GM12878 (cell line): ENCODE data around the gene KIF15. TPM values are rescaled to one million over a fixed set of nuclear protein-coding genes. Genes with fewer than 3 reads are reported as not detected.

Source experiments
- BMI1 ChIP-seq: fragments of 450-650 bp; IDR thresholded peaks from 2 replicates; pipeline ENCODE4 v1.6.1; 2016; ENCODE audit warnings: mild to moderate bottlenecking, moderate library complexity, borderline replicate concordance
- MTA3 ChIP-seq: IDR thresholded peaks from 2 replicates; pipeline ENCODE4 v1.6.1; 2012; ENCODE audit warnings: low read length, inconsistent platforms, borderline replicate concordance
- NR2F1 ChIP-seq: fragments of 450-650 bp; conservative IDR thresholded peaks from 2 replicates; pipeline ENCODE4 v1.6.1; 2017; ENCODE audit warnings: mild to moderate bottlenecking
- NRF1 ChIP-seq: conservative IDR thresholded peaks from 2 replicates; pipeline ENCODE4 v1.6.1; 2011; ENCODE audit warnings: mild to moderate bottlenecking, low read depth, low read length, improper control_type of control experiment
- SMAD1 ChIP-seq: fragments of 450-650 bp; IDR thresholded peaks from 2 replicates; pipeline ENCODE4 v1.6.1; 2018; ENCODE audit warnings: mild to moderate bottlenecking, low read depth; ENCODE audit not compliant: partially characterized antibody
- SREBF1 ChIP-seq: IDR thresholded peaks from 2 replicates; pipeline ENCODE4 v1.6.1; 2012; ENCODE audit warnings: mild to moderate bottlenecking, low read length
- TARDBP ChIP-seq: IDR thresholded peaks from 2 replicates; pipeline ENCODE4 v1.6.1; 2016; ENCODE audit warnings: borderline replicate concordance
- ZNF217 ChIP-seq: fragments of 450-650 bp; IDR thresholded peaks from 2 replicates; pipeline ENCODE4 v1.6.1; 2017; ENCODE audit warnings: antibody characterized with exemption, mild to moderate bottlenecking
- ZZZ3 ChIP-seq: IDR thresholded peaks from 2 replicates; pipeline ENCODE4 v1.6.1; 2011; ENCODE audit warnings: low read depth; ENCODE audit not compliant: control insufficient read depth, insufficient read length
- polyA plus RNA-seq, 11 experiments: library from polyadenylated mRNA; depleted of rRNA in 4 of 11; unstranded in 6 of 11; stranded (reverse) in 5 of 11; fragments of >200 nt; fragmentation: Nextera tagmentation in 4 of 11; fragmentation: Illumina TruSeq in 1 of 11; extraction: Ambion mirVana in 4 of 11; extraction: Trizol in 1 of 11; gene quantifications; 1 replicate in 1 of 11; 2 replicates in 10 of 11; pipeline versions ENCODE4 v1.2.1 to v1.2.3, GENCODE V29; 2011 to 2016; ENCODE audit warnings: inconsistent platforms in 2 of 11, missing spikeins in 2 of 11, low read depth in 1 of 11
- total RNA-seq, 4 experiments: library from RNA; depleted of rRNA in 3 of 4; stranded (reverse); fragments of >200 nt in 3 of 4; fragmentation: Illumina TruSeq in 1 of 4; extraction: Trizol in 1 of 4; gene quantifications; 2 replicates each; pipeline versions ENCODE4 v1.2.1 to v1.2.3, GENCODE V29; 2013 to 2021
- TF ChIP-seq, protein P1 (sequence below): IDR thresholded peaks from 2 replicates; pipeline ENCODE4 v1.6.1; 2011; ENCODE audit warnings: low read depth, mild to moderate bottlenecking, low read length, moderate library complexity, borderline replicate concordance; ENCODE audit errors: extremely low read depth
- TF ChIP-seq, protein P2 (sequence below): fragments of 450-650 bp; IDR thresholded peaks from 2 replicates; pipeline ENCODE4 v1.6.1; 2017; ENCODE audit warnings: mild to moderate bottlenecking, moderate library complexity
- TF ChIP-seq, protein P3 (sequence below): fragments of 450-650 bp; IDR thresholded peaks from 2 replicates; pipeline ENCODE4 v1.6.1; 2018; ENCODE audit warnings: borderline replicate concordance, mild to moderate bottlenecking; ENCODE audit not compliant: partially characterized antibody
- TF ChIP-seq, protein P4 (sequence below): fragments of 450-650 bp; IDR thresholded peaks from 2 replicates; pipeline ENCODE4 v1.6.1; 2016; ENCODE audit warnings: mild to moderate bottlenecking
- TF ChIP-seq, protein P5 (sequence below): fragments of 450-650 bp; IDR thresholded peaks from 2 replicates; pipeline ENCODE4 v1.6.1; 2017; ENCODE audit warnings: antibody characterized with exemption, mild to moderate bottlenecking, moderate library complexity
- TF ChIP-seq, protein P6 (sequence below): IDR thresholded peaks from 2 replicates; pipeline ENCODE4 v1.6.1; 2012; ENCODE audit warnings: mild to moderate bottlenecking, low read depth, low read length

Gene KIF15
- total and polyA plus RNA-seq, 10 of the 15 experiments (the other 5 are each of a cell fraction or from before 2014, with no cell fraction given) = 12.3 to 51.8 (median 26.0) TPM

DNA sequence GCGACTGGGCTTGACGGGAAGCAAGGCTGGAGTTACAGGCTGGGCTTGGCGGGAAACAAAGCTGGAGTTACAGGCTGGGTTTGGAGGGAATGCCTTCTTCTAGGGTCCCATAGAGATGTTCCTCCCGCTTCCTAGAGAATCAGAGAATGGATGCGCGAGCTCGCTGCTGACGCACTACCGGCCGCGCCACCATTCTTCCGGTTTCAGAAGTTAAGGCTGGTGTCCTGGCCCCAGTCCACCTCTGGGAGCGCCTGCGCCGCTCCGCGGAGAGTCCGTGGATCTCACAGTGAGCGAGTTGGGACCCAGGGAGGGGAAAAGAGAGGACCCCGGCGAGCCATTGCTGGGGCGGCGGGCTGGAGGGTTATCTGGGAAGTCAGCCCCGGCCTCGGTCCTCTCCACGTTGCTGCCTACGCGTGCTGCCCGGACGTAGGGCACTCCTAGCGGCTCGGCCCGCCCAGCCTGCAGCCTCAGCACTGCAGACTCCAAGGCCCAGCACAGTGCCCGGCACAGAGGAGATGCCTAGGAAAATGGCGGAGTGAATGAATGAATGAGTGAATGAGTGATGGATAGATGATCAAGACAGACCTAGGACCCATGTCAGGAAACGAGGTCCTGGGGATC, 49.0 kb upstream of the KIF15 start, which contains the start of gene ZNF502 (continued):
- TF ChIP-seq, protein P1, sequence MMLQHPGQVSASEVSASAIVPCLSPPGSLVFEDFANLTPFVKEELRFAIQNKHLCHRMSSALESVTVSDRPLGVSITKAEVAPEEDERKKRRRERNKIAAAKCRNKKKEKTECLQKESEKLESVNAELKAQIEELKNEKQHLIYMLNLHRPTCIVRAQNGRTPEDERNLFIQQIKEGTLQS = no peak
- TF ChIP-seq NR2F1 (no peak), ZZZ3 (no peak), NRF1 (no peak), MTA3 (no peak), SREBF1 (no peak), SMAD1 (no peak), TARDBP (no peak), BMI1 (no peak), ZNF217 (no peak)
- TF ChIP-seq, protein P2, sequence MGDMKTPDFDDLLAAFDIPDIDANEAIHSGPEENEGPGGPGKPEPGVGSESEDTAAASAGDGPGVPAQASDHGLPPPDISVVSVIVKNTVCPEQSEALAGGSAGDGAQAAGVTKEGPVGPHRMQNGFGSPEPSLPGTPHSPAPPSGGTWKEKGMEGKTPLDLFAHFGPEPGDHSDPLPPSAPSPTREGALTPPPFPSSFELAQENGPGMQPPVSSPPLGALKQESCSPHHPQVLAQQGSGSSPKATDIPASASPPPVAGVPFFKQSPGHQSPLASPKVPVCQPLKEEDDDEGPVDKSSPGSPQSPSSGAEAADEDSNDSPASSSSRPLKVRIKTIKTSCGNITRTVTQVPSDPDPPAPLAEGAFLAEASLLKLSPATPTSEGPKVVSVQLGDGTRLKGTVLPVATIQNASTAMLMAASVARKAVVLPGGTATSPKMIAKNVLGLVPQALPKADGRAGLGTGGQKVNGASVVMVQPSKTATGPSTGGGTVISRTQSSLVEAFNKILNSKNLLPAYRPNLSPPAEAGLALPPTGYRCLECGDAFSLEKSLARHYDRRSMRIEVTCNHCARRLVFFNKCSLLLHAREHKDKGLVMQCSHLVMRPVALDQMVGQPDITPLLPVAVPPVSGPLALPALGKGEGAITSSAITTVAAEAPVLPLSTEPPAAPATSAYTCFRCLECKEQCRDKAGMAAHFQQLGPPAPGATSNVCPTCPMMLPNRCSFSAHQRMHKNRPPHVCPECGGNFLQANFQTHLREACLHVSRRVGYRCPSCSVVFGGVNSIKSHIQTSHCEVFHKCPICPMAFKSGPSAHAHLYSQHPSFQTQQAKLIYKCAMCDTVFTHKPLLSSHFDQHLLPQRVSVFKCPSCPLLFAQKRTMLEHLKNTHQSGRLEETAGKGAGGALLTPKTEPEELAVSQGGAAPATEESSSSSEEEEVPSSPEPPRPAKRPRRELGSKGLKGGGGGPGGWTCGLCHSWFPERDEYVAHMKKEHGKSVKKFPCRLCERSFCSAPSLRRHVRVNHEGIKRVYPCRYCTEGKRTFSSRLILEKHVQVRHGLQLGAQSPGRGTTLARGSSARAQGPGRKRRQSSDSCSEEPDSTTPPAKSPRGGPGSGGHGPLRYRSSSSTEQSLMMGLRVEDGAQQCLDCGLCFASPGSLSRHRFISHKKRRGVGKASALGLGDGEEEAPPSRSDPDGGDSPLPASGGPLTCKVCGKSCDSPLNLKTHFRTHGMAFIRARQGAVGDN = no peak
- TF ChIP-seq, protein P3, sequence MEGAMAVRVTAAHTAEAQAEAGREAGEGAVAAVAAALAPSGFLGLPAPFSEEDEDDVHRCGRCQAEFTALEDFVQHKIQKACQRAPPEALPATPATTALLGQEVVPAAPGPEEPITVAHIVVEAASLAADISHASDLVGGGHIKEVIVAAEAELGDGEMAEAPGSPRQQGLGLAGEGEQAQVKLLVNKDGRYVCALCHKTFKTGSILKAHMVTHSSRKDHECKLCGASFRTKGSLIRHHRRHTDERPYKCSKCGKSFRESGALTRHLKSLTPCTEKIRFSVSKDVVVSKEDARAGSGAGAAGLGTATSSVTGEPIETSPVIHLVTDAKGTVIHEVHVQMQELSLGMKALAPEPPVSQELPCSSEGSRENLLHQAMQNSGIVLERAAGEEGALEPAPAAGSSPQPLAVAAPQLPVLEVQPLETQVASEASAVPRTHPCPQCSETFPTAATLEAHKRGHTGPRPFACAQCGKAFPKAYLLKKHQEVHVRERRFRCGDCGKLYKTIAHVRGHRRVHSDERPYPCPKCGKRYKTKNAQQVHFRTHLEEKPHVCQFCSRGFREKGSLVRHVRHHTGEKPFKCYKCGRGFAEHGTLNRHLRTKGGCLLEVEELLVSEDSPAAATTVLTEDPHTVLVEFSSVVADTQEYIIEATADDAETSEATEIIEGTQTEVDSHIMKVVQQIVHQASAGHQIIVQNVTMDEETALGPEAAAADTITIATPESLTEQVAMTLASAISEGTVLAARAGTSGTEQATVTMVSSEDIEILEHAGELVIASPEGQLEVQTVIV = no peak
- TF ChIP-seq, protein P4, sequence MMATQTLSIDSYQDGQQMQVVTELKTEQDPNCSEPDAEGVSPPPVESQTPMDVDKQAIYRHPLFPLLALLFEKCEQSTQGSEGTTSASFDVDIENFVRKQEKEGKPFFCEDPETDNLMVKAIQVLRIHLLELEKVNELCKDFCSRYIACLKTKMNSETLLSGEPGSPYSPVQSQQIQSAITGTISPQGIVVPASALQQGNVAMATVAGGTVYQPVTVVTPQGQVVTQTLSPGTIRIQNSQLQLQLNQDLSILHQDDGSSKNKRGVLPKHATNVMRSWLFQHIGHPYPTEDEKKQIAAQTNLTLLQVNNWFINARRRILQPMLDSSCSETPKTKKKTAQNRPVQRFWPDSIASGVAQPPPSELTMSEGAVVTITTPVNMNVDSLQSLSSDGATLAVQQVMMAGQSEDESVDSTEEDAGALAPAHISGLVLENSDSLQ = no peak
- TF ChIP-seq, protein P5, sequence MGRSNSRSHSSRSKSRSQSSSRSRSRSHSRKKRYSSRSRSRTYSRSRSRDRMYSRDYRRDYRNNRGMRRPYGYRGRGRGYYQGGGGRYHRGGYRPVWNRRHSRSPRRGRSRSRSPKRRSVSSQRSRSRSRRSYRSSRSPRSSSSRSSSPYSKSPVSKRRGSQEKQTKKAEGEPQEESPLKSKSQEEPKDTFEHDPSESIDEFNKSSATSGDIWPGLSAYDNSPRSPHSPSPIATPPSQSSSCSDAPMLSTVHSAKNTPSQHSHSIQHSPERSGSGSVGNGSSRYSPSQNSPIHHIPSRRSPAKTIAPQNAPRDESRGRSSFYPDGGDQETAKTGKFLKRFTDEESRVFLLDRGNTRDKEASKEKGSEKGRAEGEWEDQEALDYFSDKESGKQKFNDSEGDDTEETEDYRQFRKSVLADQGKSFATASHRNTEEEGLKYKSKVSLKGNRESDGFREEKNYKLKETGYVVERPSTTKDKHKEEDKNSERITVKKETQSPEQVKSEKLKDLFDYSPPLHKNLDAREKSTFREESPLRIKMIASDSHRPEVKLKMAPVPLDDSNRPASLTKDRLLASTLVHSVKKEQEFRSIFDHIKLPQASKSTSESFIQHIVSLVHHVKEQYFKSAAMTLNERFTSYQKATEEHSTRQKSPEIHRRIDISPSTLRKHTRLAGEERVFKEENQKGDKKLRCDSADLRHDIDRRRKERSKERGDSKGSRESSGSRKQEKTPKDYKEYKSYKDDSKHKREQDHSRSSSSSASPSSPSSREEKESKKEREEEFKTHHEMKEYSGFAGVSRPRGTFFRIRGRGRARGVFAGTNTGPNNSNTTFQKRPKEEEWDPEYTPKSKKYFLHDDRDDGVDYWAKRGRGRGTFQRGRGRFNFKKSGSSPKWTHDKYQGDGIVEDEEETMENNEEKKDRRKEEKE = no peak
- TF ChIP-seq, protein P6, sequence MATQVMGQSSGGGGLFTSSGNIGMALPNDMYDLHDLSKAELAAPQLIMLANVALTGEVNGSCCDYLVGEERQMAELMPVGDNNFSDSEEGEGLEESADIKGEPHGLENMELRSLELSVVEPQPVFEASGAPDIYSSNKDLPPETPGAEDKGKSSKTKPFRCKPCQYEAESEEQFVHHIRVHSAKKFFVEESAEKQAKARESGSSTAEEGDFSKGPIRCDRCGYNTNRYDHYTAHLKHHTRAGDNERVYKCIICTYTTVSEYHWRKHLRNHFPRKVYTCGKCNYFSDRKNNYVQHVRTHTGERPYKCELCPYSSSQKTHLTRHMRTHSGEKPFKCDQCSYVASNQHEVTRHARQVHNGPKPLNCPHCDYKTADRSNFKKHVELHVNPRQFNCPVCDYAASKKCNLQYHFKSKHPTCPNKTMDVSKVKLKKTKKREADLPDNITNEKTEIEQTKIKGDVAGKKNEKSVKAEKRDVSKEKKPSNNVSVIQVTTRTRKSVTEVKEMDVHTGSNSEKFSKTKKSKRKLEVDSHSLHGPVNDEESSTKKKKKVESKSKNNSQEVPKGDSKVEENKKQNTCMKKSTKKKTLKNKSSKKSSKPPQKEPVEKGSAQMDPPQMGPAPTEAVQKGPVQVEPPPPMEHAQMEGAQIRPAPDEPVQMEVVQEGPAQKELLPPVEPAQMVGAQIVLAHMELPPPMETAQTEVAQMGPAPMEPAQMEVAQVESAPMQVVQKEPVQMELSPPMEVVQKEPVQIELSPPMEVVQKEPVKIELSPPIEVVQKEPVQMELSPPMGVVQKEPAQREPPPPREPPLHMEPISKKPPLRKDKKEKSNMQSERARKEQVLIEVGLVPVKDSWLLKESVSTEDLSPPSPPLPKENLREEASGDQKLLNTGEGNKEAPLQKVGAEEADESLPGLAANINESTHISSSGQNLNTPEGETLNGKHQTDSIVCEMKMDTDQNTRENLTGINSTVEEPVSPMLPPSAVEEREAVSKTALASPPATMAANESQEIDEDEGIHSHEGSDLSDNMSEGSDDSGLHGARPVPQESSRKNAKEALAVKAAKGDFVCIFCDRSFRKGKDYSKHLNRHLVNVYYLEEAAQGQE = no peak
